HCT116 (cell line): ENCODE results near the gene BRICD5.

Source experiments
- EZH2 ChIP-seq: fragments of 200-600 bp; sonication (generic); IDR thresholded peaks from 2 replicates; pipeline ENCODE4 v1.6.1; 2017; ENCODE audit warnings: antibody characterized with exemption, mixed run types
- POLR2A ChIP-seq: IDR thresholded peaks from 2 replicates; pipeline ENCODE4 v1.7.0; 2011; ENCODE audit warnings: borderline replicate concordance; ENCODE audit not compliant: insufficient read depth, insufficient read length; ENCODE audit errors: extremely low read depth
- TF ChIP-seq, protein P1 (sequence below): IDR thresholded peaks from 2 replicates; pipeline ENCODE4 v1.6.1; 2012
- TF ChIP-seq, protein P2 (sequence below), 3 experiments: fragments of 200-600 bp in 1 of 3; sonication (generic) in 1 of 3; IDR thresholded peaks in 2 of 3; conservative IDR thresholded peaks in 1 of 3; 2 replicates each; pipeline ENCODE4 v1.5.1; 2012 to 2017; ENCODE audit warnings: low read depth in 2 of 3, low read length in 2 of 3, antibody characterized with exemption in 1 of 3, borderline replicate concordance in 1 of 3, control low read depth in 1 of 3, mild to moderate bottlenecking in 1 of 3, mixed read lengths in 1 of 3, mixed run types in 1 of 3, moderate library complexity in 1 of 3; ENCODE audit not compliant: insufficient read depth in 1 of 3

DNA sequence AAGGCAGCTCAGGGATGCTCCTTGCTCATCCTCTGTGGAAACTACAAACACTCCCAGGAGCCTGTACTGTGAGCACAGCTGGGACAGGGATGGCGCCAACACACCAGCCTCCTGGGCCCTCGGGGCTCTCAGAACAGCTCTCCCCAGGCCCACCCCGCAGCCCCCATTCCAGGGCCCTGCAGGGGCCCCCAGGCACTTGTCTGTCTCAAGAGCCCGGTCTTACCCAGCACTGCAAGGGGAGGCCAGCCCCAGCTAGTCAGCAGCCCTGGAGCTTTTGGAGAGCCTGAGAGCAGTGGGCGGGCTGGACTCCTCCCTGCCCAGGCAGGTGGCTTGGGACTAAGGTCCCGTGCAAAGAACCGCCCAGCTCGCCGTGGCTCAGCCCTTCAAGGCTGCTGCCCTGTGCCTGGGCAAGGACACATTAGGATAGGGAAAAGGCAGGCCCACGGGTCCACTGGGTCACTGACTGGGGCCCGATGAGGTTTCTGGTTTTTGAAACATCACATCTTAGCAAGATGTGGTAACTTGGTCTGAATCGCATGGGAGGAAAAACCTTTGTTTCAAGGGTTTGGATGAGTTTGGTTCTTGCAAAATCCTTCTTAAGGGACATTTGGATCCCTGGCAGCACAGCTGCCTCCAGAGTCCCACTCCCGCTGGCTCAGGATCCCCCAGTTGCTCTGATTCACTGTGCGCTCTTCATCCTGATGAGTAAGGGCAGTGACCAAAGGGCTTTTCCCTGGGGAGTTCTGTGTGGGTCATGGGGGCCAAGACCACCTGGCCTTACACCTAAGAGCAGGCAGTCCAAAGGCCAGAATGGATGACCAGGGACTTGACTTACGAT lies 28.4 kb upstream of the BRICD5 start:
- TF ChIP-seq, protein P1, sequence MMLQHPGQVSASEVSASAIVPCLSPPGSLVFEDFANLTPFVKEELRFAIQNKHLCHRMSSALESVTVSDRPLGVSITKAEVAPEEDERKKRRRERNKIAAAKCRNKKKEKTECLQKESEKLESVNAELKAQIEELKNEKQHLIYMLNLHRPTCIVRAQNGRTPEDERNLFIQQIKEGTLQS = no peak
- TF ChIP-seq, protein P2, sequence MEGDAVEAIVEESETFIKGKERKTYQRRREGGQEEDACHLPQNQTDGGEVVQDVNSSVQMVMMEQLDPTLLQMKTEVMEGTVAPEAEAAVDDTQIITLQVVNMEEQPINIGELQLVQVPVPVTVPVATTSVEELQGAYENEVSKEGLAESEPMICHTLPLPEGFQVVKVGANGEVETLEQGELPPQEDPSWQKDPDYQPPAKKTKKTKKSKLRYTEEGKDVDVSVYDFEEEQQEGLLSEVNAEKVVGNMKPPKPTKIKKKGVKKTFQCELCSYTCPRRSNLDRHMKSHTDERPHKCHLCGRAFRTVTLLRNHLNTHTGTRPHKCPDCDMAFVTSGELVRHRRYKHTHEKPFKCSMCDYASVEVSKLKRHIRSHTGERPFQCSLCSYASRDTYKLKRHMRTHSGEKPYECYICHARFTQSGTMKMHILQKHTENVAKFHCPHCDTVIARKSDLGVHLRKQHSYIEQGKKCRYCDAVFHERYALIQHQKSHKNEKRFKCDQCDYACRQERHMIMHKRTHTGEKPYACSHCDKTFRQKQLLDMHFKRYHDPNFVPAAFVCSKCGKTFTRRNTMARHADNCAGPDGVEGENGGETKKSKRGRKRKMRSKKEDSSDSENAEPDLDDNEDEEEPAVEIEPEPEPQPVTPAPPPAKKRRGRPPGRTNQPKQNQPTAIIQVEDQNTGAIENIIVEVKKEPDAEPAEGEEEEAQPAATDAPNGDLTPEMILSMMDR (IDR thresholded peaks at IDR 0.05 in 2 of 3, conservative IDR thresholded peaks at IDR 0.05 in 1 of 3; ENCODE audit: borderline replicate concordance in 1 of 3, insufficient read depth in 1 of 3, low read depth in 2 of 3, low read length in 2 of 3) = no peak
- TF ChIP-seq POLR2A = no peak
- no peak for TF ChIP-seq EZH2
